ENCODE measurements around the gene SLC35F3. TPM values are rescaled to one million over a fixed set of nuclear protein-coding genes. Genes with fewer than 3 reads are reported as not detected.

Gene SLC35F3
- total RNA-seq, 6 experiments from 2014 or later = 0.26 to 0.58 (median 0.46) TPM

GRCh38 chr1:233901495-233901894 is 3.0 kb upstream of the SLC35F3 start:
- no peak for TF ChIP-seq CTCF (IDR thresholded peaks at IDR 0.05)
- Mint-ChIP-seq H3K27ac (no peak overlapping the region), H3K4me1 (ENCODE audit: low read depth) (no peaks in the 10 kb centered on the region), H3K36me3 (ENCODE audit: low read depth) (peaks cover 12% of the 10 kb centered on the region), H3K4me3 (no peak overlapping the region), H3K9me3 (peaks cover 42% of the 10 kb centered on the region), H3K27me3 (ENCODE audit: insufficient read depth) (peaks cover 2% of the 10 kb centered on the region; the same call in 1 of the 2 replicates)
- DNase-seq = no peak

GRCh38 chr1:233905416-233906051 is 1.1 kb downstream of the SLC35F3 start:
- Mint-ChIP-seq H3K4me1 (ENCODE audit: low read depth) (no peaks in the 10 kb centered on the region), H3K9me3 (peaks cover 50% of the 10 kb centered on the region), H3K36me3 (ENCODE audit: low read depth) (peaks cover 12% of the 10 kb centered on the region), H3K4me3 (no peak overlapping the region), H3K27ac (no peak overlapping the region), H3K27me3 (ENCODE audit: insufficient read depth) (peaks cover 2% of the 10 kb centered on the region; the same call in 1 of the 2 replicates)
- no peak for DNase-seq
- no peak for TF ChIP-seq CTCF (IDR thresholded peaks at IDR 0.05)

GRCh38 chr1:233907151-233907550 is 2.7 kb downstream of the SLC35F3 start:
- Mint-ChIP-seq H3K4me1 (ENCODE audit: low read depth) (no peaks in the 10 kb centered on the region), H3K27ac (no peak overlapping the region), H3K4me3 (no peak overlapping the region), H3K9me3 (peaks cover 55% of the 10 kb centered on the region), H3K27me3 (ENCODE audit: insufficient read depth) (peaks cover 2% of the 10 kb centered on the region; the same call in 1 of the 2 replicates), H3K36me3 (ENCODE audit: low read depth) (peaks cover 12% of the 10 kb centered on the region)
- TF ChIP-seq CTCF (IDR thresholded peaks at IDR 0.05) = no peak
- no peak for DNase-seq

GRCh38 chr1:233908092-233908491 is 3.6 kb downstream of the SLC35F3 start:
- Mint-ChIP-seq H3K4me3 (no peak overlapping the region), H3K9me3 (peaks cover 64% of the 10 kb centered on the region), H3K4me1 (ENCODE audit: low read depth) (no peaks in the 10 kb centered on the region), H3K36me3 (ENCODE audit: low read depth) (peaks cover 12% of the 10 kb centered on the region), H3K27ac (no peak overlapping the region), H3K27me3 (ENCODE audit: insufficient read depth) (peaks cover 2% of the 10 kb centered on the region; the same call in 1 of the 2 replicates)
- DNase-seq = no peak
- no peak for TF ChIP-seq CTCF (IDR thresholded peaks at IDR 0.05)

- no peak for TF ChIP-seq CTCF (IDR thresholded peaks at IDR 0.05)
- Mint-ChIP-seq H3K27ac (no peak overlapping the region), H3K4me1 (ENCODE audit: low read depth) (no peaks in the 10 kb centered on the region), H3K9me3 (peaks cover 68% of the 10 kb centered on the region), H3K4me3 (no peak overlapping the region), H3K36me3 (ENCODE audit: low read depth) (peaks cover 10% of the 10 kb centered on the region), H3K27me3 (ENCODE audit: insufficient read depth) (peaks cover 1% of the 10 kb centered on the region; the same call in 1 of the 2 replicates)
- no peak for DNase-seq
Observed at GRCh38 chr1:233909195-233909594, 4.7 kb downstream of the SLC35F3 start.
